Anterior cingulate cortex (tissue), 58 donors: ENCODE measurements around the gene RNF31.
"Not testable (repeated sequence)": the region's sequence is repeated elsewhere in the genome, so short reads cannot be mapped to it uniquely, and the experiment has no call there.

Experiments
- DNase-seq, 58 donors: peaks; one replicate each; lab custom pipeline; 2025; lab: John Stamatoyannopoulos, UW

The RNF31 gene

GRCh38 chr14:24195186-24196070, 48.1 kb downstream of the RNF31 start, which contains the start of gene TM9SF1:
TM9SF1 (minus strand) TSS chr14:24195441; CDS start chr14:24195019, 422 bp downstream.
- peak; percentile 48 to 89 (median 76) for DNase-seq

DNA sequence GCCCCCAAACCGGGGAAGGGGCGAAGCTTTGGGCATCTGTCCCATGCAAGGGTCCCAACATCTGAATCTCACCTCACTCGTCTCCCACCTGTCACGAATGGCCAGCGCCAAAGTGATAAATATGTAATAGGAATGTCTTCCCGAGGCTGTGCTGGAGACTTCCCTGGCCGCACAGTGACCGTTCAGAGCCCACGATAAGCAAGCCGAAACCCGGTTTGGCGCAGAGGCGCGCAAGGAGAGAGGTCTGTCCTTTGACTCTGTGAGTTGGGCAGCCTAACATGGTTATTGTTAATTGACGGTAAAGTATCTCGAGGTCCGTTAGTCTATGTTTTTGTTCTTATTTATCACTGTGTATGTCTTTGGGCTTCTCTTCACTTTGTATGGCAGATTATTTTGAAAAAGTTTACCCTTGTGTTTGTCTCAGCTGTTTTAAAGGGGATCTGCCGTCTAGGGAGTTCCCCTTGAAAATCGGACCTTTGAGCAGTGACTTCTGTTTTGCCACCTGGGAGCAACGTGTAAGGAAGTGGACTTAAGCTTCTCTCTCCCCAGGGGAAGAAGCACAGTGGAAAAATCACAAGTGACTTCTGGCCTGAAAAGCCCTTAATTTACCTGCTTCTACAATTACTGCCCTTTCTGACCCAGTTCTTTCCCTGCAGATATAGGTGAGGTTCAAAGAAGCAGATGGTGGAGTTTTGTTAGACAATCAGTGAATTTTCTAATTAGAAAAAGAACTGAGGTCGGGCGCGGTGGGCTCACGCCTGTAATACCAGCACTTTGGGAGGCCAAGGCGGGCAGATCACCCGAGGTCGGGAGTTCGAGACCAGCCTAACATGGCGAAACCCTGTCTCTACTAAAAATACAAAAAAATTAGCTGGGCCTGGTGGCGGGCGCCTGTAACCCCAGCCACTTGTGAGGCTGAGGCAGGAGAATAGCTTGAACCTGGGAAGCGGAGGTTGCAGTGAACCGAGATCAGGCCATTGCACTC, 49.1 kb downstream of the RNF31 start:
- DNase-seq = peak in 1 of 58 donors; percentile 27

DNA sequence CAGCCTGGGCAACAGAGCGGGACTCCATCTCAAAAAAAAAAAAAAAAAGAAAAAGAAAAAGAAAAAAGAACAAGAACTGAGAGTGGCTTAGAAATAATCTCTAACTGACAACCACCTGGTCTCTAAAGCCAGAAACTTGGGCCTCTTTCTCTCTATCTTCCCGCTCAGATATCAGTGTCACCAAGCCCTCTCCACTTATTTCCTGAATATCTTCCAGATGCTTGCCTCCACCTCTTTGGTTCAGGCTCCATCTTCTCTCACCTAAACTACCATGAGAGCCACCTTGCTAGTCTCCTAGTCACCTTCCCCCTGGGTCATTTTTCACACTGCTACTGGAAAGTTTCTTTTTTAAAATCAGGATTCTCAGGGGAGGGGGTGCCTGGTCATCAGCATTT, 49.8 kb downstream of the RNF31 start:
- DNase-seq = no peak

- no peak for DNase-seq
Observed at GRCh38 chr14:24198814-24199524, 51.7 kb downstream of the RNF31 start.

GRCh38 chr14:24202538-24202937, 55.2 kb downstream of the RNF31 start:
- DNase-seq = not testable (repeated sequence)

- not testable (repeated sequence) for DNase-seq
Observed at GRCh38 chr14:24203249-24203886, 56.1 kb downstream of the RNF31 start.

DNA sequence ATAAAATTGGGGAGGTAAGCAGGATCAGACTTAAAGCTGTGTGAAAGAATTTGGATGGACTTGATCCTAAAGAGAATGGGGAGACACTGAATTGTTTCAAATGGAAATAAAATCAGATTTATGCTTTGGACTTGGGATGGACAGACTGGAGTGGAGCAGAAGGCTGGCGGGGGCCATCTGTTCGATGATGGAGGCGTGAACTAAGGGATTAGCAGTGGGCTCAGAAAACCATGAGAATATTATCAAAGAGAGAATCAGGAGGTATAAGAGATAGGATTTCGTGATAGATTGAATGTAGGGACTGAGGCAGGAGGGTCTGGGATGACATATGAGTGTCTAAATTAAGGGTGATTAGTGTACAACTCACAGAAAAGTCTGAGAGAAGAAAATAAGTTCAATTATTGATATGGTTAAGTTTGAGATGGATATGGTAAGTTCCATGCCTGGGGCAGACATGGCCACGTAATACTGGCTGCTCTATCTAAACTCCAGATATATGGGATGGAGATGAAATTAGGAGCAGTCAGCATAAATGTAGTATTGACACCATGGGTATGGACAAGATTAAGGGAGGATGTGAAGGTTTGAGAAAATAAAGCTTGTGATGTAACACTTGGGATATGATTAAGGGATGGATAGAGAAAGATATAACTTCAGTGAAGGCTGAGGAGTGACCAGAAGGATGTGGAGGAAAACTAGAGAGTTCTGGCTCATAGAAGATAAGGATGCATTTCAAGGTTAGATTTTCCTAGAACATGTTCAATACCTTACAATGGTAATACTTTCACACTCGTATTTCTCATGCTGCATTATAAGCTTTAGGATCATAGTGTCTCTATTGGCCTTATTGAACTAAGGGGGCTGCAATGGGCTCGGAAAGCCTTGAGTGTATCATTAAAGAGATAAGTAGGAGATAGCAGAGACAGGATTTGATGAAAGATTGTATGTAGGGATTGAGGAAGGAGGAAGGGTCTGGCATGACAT, 57.2 kb downstream of the RNF31 start:
- DNase-seq = no peak

GRCh38 chr14:24206260-24207103, 59.2 kb downstream of the RNF31 start:
- DNase-seq = no peak

DNA sequence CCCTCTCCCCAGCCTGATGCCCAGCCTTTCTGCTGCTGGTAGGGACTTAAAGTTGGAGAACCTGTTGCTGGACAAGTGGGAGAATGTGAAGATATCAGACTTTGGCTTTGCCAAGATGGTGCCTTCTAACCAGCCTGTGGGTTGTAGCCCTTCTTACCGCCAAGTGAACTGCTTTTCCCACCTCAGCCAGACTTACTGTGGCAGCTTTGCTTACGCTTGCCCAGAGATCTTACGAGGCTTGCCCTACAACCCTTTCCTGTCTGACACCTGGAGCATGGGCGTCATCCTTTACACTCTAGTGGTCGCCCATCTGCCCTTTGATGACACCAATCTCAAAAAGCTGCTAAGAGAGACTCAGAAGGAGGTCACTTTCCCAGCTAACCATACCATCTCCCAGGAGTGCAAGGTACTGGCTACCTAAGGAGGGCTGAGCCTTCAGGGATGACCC, 59.8 kb downstream of the RNF31 start:
- no peak for DNase-seq

DNA sequence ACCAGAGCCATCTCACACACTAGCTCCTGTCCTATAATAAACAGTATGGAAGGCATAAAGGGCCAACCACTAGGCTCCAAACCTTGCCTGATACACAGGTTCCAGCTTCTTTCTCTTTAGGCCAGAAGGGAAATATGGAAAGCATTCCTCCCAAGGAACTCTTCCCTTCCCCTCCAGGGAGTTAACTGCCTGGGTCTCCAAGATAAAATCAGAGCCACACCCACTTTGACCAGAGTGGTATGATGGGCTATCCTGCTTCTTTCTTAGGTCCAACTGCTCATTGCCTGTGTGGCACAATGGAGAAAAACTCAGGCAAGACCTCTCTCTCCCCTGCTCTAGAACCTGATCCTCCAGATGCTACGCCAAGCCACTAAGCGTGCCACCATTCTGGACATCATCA, 60.3 kb downstream of the RNF31 start:
- DNase-seq = no peak
